Subcutaneous adipose tissue (tissue), 4 donors: ENCODE results near the gene CPE. TPM values are rescaled to one million over a fixed set of nuclear protein-coding genes. Genes with fewer than 3 reads are reported as not detected.

Experiments
- total RNA-seq, 4 donors: library from RNA; depleted of rRNA; stranded (reverse); fragments of >200 nt; gene quantifications; one replicate each; pipeline ENCODE4 v1.1.0, GENCODE V29; 2016
- TF ChIP-seq, protein P1 (sequence below): fragments of 450-650 bp; IDR thresholded peaks from one replicate; pipeline ENCODE4 v1.5.1; 2016; ENCODE audit warnings: low read depth, mild to moderate bottlenecking, control low read depth, antibody characterized with exemption, moderate library complexity

CPE gene
- total RNA-seq, 4 donors from 2014 or later, result 81.0 to 122 (median 99.6) TPM

DNA sequence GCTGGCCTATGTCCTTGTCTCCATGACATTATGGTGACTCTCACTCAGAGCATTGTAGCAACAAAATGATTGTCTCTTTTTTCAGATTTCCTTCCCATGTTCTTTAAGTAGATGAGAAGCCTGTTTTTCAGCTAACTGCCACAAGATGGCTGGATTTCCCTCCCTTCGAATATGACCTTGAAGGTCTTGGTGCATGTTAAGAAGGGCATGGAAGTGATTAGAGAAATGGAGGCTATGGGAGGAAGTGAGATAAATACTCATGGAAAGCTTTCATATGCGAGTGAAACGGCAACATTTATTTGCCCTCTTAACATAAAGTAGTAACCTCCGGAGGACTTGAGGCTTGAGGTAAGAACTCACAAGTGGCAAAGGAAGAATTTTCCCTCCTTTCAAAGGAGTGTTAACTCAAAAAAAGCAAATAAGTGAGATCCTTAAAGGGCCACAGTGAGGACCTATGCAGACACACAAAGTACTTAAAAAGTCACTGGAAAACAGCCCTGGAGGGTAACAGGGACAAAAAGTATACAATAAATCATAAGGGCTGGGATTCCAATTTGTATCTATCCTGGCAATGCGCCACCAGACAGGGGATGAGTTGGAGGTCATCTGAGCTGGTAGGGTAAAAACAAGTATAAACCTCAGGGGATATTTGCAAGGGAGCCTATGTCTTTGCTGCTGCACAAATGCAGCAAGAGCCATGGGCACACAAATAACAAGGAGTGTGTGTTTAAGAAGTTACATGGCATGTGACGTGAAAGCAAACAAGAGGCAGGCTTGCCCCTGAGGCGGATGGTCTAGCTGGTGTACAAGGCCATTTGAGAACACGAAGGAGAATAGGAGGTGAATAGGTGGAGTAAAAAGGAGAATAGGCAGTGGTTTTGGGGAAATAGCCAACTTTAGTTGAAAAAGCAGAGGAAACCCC is 96.2 kb downstream of the CPE start:
- TF ChIP-seq, protein P1, sequence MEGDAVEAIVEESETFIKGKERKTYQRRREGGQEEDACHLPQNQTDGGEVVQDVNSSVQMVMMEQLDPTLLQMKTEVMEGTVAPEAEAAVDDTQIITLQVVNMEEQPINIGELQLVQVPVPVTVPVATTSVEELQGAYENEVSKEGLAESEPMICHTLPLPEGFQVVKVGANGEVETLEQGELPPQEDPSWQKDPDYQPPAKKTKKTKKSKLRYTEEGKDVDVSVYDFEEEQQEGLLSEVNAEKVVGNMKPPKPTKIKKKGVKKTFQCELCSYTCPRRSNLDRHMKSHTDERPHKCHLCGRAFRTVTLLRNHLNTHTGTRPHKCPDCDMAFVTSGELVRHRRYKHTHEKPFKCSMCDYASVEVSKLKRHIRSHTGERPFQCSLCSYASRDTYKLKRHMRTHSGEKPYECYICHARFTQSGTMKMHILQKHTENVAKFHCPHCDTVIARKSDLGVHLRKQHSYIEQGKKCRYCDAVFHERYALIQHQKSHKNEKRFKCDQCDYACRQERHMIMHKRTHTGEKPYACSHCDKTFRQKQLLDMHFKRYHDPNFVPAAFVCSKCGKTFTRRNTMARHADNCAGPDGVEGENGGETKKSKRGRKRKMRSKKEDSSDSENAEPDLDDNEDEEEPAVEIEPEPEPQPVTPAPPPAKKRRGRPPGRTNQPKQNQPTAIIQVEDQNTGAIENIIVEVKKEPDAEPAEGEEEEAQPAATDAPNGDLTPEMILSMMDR, result no peak

DNA sequence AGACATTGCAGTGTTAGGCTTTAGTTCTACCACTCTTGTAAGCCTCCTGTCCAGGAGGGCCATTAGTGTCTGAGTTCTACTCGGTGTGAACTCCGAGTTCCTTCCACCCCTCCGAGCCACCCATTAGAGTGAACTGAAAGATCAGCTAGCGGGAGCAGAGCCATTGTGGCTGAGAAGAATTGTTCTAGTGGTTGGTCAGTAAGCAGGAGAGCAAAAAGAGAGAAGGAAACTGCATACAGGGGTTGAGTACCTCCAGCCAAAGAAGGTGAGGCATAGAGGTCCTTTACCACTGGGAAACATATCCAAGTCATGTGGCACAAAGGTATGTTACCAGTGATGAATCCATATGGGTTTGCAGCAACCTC is 96.9 kb downstream of the CPE start:
- TF ChIP-seq, protein P1, result no peak

DNA sequence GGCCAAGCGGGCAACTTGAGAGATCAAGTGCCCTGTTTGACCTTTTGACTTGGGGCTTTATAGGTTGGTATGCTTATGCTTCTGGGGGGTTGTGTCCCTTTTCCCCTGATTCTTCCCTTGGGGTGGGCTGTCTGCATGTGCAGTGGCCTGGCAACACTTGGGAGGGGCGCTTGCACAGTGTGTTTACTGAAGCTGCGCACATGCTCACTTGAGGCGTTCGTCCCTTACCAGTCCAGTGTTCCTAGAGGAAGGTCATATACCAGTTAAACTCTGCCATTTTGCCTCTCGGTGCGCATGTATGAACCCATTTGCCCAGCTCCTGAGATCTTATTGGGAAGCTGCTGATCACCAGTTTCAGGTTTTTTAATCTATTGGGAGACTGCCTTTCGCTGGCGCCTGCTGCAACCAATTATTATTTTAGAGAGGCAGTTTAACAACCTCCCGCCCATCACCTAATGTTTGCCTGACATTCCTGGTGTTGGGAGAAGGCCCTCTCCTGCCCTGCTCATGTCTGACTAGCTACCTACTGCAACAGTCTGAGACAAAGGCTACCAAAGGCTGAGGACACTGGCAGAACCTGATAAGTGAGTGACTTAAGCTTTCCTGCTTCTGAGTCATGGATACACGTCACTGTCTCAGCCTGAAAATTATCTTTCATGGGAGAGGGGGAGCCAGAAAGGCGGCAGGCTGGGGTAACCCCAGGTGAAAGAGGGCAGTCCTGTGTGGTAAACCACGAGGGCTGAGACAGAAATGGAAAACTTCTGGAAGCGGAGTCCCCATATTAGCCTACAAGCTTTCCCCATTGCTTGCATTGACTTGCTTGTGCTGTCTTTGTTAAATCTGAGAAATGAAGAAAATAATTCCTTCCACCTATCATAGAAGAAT is 97.6 kb downstream of the CPE start:
- TF ChIP-seq, protein P1, result no peak

DNA sequence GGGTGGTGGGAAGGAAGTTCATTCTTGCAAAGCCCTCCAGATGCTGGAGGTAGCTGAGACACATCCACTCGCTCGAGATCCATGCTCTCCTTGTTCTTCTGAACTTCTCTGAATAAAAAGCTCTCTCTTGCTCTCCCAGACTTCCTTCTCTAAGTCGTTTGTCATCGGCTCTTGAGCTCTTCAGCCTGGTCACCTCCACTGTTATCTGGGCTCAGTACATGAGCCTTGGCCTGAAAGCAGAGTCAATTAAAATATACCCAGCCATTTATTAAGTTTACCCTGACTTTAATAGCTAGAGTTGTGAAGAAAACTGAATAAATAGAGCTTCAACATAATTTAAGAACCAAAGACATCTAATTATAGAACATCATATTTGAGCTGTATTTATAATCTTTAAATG is 99.0 kb downstream of the CPE start:
- TF ChIP-seq, protein P1, result no peak

DNA sequence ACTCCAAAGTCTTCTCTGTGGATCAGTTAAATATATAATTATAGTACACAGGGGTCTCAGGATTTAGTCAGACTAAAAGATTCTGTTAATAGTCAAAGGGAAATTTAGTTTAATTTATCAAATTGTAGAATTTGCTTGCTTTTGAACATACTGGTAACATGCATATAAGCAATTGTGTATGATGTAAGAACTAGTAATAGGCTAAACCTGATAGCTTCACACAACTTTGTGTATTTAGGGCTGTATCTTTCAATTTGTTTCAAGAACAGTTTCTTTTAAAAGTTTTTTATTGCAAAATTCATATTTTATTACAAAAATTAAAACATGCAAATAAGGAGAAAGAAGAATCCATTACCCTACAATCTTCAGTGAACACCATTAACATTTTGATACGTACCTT is 99.5 kb downstream of the CPE start:
- TF ChIP-seq, protein P1, result no peak

DNA sequence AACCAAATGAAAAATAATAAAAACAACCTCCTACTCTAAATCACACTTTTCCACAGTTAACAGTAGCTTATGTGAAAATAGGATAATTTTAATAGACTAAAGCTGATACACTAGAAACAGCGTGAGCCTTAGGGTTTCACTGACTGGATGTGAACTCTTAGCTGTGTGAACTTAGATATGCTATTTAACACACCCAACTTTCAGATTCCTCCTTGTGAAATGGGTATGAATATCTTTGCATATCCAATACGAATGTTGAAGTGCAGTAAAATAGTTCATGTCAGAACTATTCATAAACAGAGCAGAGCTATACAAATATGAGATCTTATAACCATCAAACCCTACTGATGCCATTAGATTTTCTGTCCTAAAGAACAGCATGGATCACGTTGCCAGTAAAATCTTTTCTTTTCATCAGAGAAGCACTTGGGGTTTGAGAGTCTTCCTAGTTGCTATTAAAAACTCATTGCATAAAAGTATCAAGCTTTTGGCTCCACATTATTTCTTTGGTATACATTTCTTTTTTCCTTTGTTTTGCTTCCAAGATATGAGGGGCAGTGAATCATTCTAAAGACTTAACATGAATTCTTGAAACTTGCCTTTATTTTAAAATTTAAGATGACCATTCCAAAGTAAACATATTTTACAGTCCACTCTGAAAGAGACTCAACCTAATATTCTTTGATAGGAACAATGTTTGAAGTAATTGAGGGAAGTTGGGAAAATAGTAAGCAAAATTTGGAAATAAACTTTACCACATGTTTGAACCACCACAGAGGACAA is 102.4 kb downstream of the CPE start:
- TF ChIP-seq, protein P1, result no peak
